ENCODE data around the gene SLC10A1.
"Not testable (repeated sequence)": the region's sequence is repeated elsewhere in the genome, so short reads cannot be mapped to it uniquely, and the experiment has no call there.

The SLC10A1 gene

GRCh38 chr14:69755296-69755695 is 41.7 kb downstream of the SLC10A1 start:
- TF ChIP-seq CTCF (IDR thresholded peaks at IDR 0.05; ENCODE audit: insufficient read depth, low read depth, low read length, missing control alignments), result no peak
- H3K4me3 ChIP-seq (ENCODE audit: low read depth, low read length), result no peak overlapping the region

GRCh38 chr14:69754487-69754886 is 42.6 kb downstream of the SLC10A1 start:
- no peak for TF ChIP-seq CTCF (IDR thresholded peaks at IDR 0.05; ENCODE audit: insufficient read depth, low read depth, low read length, missing control alignments)
- DNase-seq (ENCODE audit: low read depth), result no peak
- H3K4me3 ChIP-seq (ENCODE audit: low read depth, low read length), result no peak overlapping the region

More at GRCh38 chr14:69755296-69755695, 41.7 kb downstream of the SLC10A1 start:
- DNase-seq (ENCODE audit: low read depth), result no peak

DNA sequence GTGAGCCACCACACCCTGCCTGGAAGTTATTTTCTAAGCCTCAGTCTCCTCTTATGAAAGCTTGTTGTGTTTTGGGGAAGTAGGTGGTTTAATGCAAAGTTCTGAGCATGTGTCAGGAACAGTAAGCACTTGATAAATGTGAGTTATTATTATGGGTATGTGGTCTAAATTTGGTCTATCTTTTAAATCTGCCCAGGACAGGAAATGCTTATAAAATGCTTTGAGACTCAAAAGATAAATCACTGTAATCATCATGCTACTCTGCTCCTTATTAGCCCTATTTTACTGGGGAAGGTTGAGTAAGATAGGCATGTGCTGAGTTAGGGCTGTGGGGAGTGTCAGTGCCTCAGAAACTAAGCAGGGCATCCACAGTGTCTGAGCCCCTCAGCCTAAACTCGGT is 43.2 kb downstream of the SLC10A1 start:
- no peak overlapping the region for H3K4me3 ChIP-seq (ENCODE audit: low read depth, low read length)
- DNase-seq (ENCODE audit: low read depth), result no peak
- no peak for TF ChIP-seq CTCF (IDR thresholded peaks at IDR 0.05; ENCODE audit: insufficient read depth, low read depth, low read length, missing control alignments)

- no peak for DNase-seq (ENCODE audit: low read depth)
- TF ChIP-seq CTCF (IDR thresholded peaks at IDR 0.05; ENCODE audit: insufficient read depth, low read depth, low read length, missing control alignments), result no peak
- H3K4me3 ChIP-seq (ENCODE audit: low read depth, low read length), result no peak overlapping the region
Observed at GRCh38 chr14:69752773-69753172, 44.3 kb downstream of the SLC10A1 start.

- H3K4me3 ChIP-seq (ENCODE audit: low read depth, low read length), result no peak overlapping the region
- no peak for DNase-seq (ENCODE audit: low read depth)
- TF ChIP-seq CTCF (IDR thresholded peaks at IDR 0.05; ENCODE audit: insufficient read depth, low read depth, low read length, missing control alignments), result no peak
Observed at GRCh38 chr14:69750495-69750894, 46.5 kb downstream of the SLC10A1 start.

DNA sequence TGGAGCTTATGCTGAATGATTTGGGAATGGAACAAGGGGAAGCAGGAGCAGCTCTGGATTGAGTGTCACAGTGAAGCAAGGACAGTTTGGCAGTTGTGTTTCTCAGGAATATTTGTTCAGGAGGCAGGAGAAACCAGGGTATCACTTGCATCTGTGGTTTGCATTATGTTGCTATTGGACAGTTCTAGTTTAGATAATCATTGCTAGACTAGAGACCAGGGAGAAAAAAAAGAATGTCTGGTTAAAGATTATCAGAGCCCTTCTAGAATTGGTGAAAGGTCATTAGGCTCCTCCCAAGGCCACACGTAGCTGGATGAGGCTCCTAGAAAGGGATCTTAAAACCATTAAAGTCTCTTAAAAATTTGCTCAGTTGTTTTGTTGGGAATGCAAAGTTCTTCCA is 47.1 kb downstream of the SLC10A1 start:
- H3K4me3 ChIP-seq (ENCODE audit: low read depth, low read length), result no peak overlapping the region
- DNase-seq (ENCODE audit: low read depth), result no peak
- TF ChIP-seq CTCF (IDR thresholded peaks at IDR 0.05; ENCODE audit: insufficient read depth, low read depth, low read length, missing control alignments), result no peak

GRCh38 chr14:69741055-69741454 is 56.0 kb downstream of the SLC10A1 start:
- no peak for DNase-seq (ENCODE audit: low read depth)
- no peak overlapping the region for H3K4me3 ChIP-seq (ENCODE audit: low read depth, low read length)
- no peak for TF ChIP-seq CTCF (IDR thresholded peaks at IDR 0.05; ENCODE audit: insufficient read depth, low read depth, low read length, missing control alignments)

DNA sequence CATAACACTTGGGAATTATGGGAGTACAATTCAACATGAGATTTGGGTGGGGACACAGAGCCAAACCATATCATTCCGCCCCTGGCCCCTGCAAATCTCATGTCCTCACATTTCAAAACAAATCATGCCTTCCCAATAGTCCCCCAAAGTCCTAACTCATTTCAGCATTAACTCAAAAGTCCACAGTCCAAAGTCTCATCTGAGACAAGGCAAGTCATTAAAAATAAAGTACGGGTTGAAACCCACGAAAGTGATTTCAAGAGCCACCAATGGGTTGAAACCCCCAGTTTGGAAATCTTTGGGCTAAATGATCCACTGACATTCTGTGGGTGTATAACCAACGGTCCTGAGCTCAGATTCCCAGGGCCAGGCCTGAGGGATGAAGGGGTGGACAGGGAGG is 60.6 kb downstream of the SLC10A1 start:
- DNase-seq (ENCODE audit: low read depth); H3K4me3 ChIP-seq (ENCODE audit: low read depth, low read length): not testable (repeated sequence)

DNA sequence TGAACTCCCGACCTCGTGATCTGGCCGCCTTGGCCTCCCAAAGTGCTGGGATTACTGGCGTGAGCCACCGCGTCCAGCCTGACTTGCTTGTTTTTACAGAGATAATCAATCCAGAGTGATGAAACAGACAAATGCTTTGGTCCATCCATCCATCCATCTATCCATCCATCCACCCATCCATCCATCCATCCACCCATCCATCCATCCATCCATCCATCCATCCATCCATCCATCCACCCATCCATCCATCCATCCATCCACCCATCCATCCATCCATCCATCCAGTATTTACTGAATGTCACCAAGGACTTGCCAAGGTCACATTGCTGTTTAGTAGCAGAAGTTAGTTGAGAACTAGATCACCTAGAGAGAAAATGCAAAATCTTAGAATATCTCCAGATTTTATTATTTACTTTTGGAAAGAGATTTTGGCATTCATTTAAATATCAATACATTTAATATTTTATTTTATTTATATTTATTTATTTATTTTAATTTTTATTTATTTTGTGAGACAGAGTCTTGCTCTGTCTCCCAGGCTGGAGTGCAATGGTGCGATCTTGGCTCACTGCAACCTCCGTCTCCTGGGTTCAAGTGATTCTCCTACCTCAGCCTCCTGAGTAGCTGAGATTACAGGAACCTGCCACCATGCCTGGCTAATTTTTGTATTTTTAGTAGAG is 65.0 kb downstream of the SLC10A1 start:
- H3K4me3 ChIP-seq (ENCODE audit: low read depth, low read length); DNase-seq (ENCODE audit: low read depth): not testable (repeated sequence)
